SK-N-MC (cell line): Measurements from ENCODE around the gene MAN1B1.

Experiments
- EZH2 ChIP-seq: fragments of 200-600 bp; sonication (generic); IDR thresholded peaks from one replicate; pipeline ENCODE4 v1.6.1; 2017; ENCODE audit warnings: antibody characterized with exemption
- FOXP2 ChIP-seq: optimal IDR thresholded peaks from 2 replicates; pipeline ENCODE3; 2011; ENCODE audit warnings: mild to moderate bottlenecking, moderate library complexity; ENCODE audit not compliant: insufficient read depth; ENCODE audit errors: extremely low read length, control extremely low read depth
- POLR2AphosphoS5 ChIP-seq: IDR thresholded peaks from 2 replicates; pipeline ENCODE4 v1.6.1; 2012; ENCODE audit warnings: mild to moderate bottlenecking, low read depth, low read length, borderline replicate concordance

- TF ChIP-seq EZH2 (no peak), FOXP2 (no peak), POLR2AphosphoS5 (no peak)
These were observed 42.2 kb downstream of the MAN1B1 start for GRCh38 chr9:137128862-137129455.
